Psoas muscle (tissue), 8 donors: Measurements from ENCODE around the gene CST2. TPM values are rescaled to one million over a fixed set of nuclear protein-coding genes. Genes with fewer than 3 reads are reported as not detected.
"Not testable (repeated sequence)": the region's sequence is repeated elsewhere in the genome, so short reads cannot be mapped to it uniquely, and the experiment has no call there.

Experiments used
- ATAC-seq, 4 donors: fragments of 200-7000 bp; cut with Tn5 transposase; one replicate each; pipeline ENCODE4 v1.9.1; 2020; ENCODE audit warnings: moderate library complexity in 3 of 4, mild to moderate bottlenecking in 2 of 4
- DNase-seq, 2 donors: peaks; one replicate each; pipeline ENCODE4 v3.0.0-alpha.2; 2020
- H3K27ac ChIP-seq: fragments of 200-600 bp; one replicate; pipeline ENCODE4 v1.8.0; 2022
- H3K27me3 ChIP-seq, 3 donors: fragments of 200-600 bp in 1 of 3; one replicate each; pipeline versions ENCODE4 v1.6.1 to v1.8.0; 2013 to 2022; ENCODE audit warnings: low read length in 2 of 3, mild to moderate bottlenecking in 2 of 3, moderate library complexity in 1 of 3; ENCODE audit not compliant: insufficient read depth in 3 of 3
- H3K36me3 ChIP-seq, 2 donors: fragments of 200-600 bp in 1 of 2; one replicate each; pipeline versions ENCODE4 v1.6.1 to v1.8.0; 2013 to 2022; ENCODE audit warnings: low read depth in 1 of 2, mild to moderate bottlenecking in 1 of 2, moderate library complexity in 1 of 2; ENCODE audit not compliant: insufficient read depth in 1 of 2
- H3K4me1 ChIP-seq: fragments of 200-600 bp; one replicate; pipeline ENCODE4 v1.8.0; 2022
- H3K4me3 ChIP-seq: fragments of 200-600 bp; one replicate; pipeline ENCODE4 v1.8.0; 2022; ENCODE audit warnings: mild to moderate bottlenecking
- H3K9me3 ChIP-seq: fragments of 200-600 bp; one replicate; pipeline ENCODE4 v1.8.0; 2022
- CTCF ChIP-seq: fragments of 200-600 bp; IDR thresholded peaks from one replicate; pipeline ENCODE4 v1.8.0; 2022; ENCODE audit warnings: antibody characterized with exemption
- WGBS, 3 donors: extraction: QIAGEN DNeasy Blood & Tissue Kit; methylation state at CpG; one replicate each; pipeline versions ENCODE4 v1.1.6 to v1.1.7; 2013; 5-methylcytosine and 5-hydroxymethylcytosine counted together
- intact Hi-C, 2 donors: fragments of 100-400 bp; cut with DNase I; formaldehyde crosslinking; loops; one replicate each; pipeline versions ENCODE4 v1.11.0 to v1.14.2; 2022
- polyA plus RNA-seq, 3 donors: library from polyadenylated mRNA; stranded (reverse); fragments of 200-250 nt; gene quantifications; one replicate each; pipeline ENCODE4 v1.2.3, GENCODE V29; 2013
- total RNA-seq, 4 donors: library from RNA; stranded (reverse); fragmentation: NEBNext Ultra II Directional in 2 of 4; extraction: Animal tissue kit (Norgen Biotek cat#: 25700) in 2 of 4; gene quantifications; one replicate each; pipeline versions ENCODE4 v1.2.1 to v1.2.4, GENCODE V29; 2021 to 2023
- donor health status: healthy with polysubstance abuse.
- donor health status: DM: no; HTN: no; CAD: no; lungs with moderate emphysema.
- donor health status: Bipolar disorder and iron deficiency.
- donor health status: healthy.
- donor health status: DM: yes; HTN: yes; CAD: no.
- donor health status: DM: no; HTN: no; CAD: no.
- donor health status: DM: no; HTN: no; CAD: no.
- donor health status: DM: yes; HTN: yes; CAD: no.

Gene CST2
- total and polyA plus RNA-seq, 7 donors = not detected

- DNase-seq (no peak), ATAC-seq (no peak)
- Histone ChIP-seq H3K4me1 (no peaks in the 10 kb centered on the region), H3K36me3 (no peaks in the 10 kb centered on the region), H3K9me3 (no peaks in the 10 kb centered on the region), H3K4me3 (no peak overlapping the region), H3K27ac (no peak overlapping the region), H3K27me3 (no peaks in the 10 kb centered on the region)
- 39 to 55% (median 47%) methylated on average over 2 of the region's 2 CpGs for WGBS, 3 donors
- intact Hi-C loops = no loop called here
- no peak for TF ChIP-seq CTCF
Observed at GRCh38 chr20:23820493-23820892, 6.0 kb downstream of the CST2 start.

GRCh38 chr20:23811559-23811958 lies 15.0 kb downstream of the CST2 start:
- 96 to 100% (median 100%) methylated on average over 1 of the region's 1 CpG for WGBS, 3 donors
- H3K27ac ChIP-seq, ATAC-seq, H3K36me3 ChIP-seq, H3K9me3 ChIP-seq, intact Hi-C loops, H3K27me3 ChIP-seq, H3K4me3 ChIP-seq, DNase-seq, H3K4me1 ChIP-seq: not testable (repeated sequence)

GRCh38 chr20:23810349-23810748 lies 16.2 kb downstream of the CST2 start:
- intact Hi-C loops, DNase-seq, H3K4me1 ChIP-seq, H3K36me3 ChIP-seq, H3K4me3 ChIP-seq, H3K27ac ChIP-seq, ATAC-seq, H3K27me3 ChIP-seq, H3K9me3 ChIP-seq: not testable (repeated sequence)
- 79 to 97% (median 86%) methylated on average over 2 of the region's 2 CpGs for WGBS, 3 donors

- Histone ChIP-seq H3K4me1 (no peaks in the 10 kb centered on the region), H3K9me3 (no peaks in the 10 kb centered on the region), H3K27ac (no peak overlapping the region), H3K36me3 (no peaks in the 10 kb centered on the region), H3K27me3 (no peaks in the 10 kb centered on the region), H3K4me3 (no peak overlapping the region)
- intact Hi-C loops = no loop called here
- WGBS, 3 donors = 96 to 100% (median 98%) methylated on average over 3 of the region's 3 CpGs
- DNase-seq (no peak), ATAC-seq (no peak)
- no peak for TF ChIP-seq CTCF
Observed at GRCh38 chr20:23800865-23801264, 25.7 kb downstream of the CST2 start.

GRCh38 chr20:23799216-23799847 lies 27.2 kb downstream of the CST2 start:
- H3K27me3 ChIP-seq, H3K36me3 ChIP-seq, H3K4me1 ChIP-seq, H3K4me3 ChIP-seq, H3K27ac ChIP-seq, intact Hi-C loops, H3K9me3 ChIP-seq: not testable (repeated sequence)
- peak in 1 of 2 donors; percentile 51 for DNase-seq
- WGBS, 3 donors = 49 to 60% (median 57%) methylated on average over 4 of the region's 4 CpGs
- peak in 1 of 4 donors; percentile 55 for ATAC-seq
- TF ChIP-seq CTCF = peak; percentile 35

GRCh38 chr20:23795526-23795925 lies 31.0 kb downstream of the CST2 start:
- no peak overlapping the region for H3K4me3 ChIP-seq
- 76 to 95% (median 81%) methylated on average over 3 of the region's 3 CpGs for WGBS, 3 donors
- no peaks in the 10 kb centered on the region for H3K36me3 ChIP-seq
- H3K9me3 ChIP-seq = no peaks in the 10 kb centered on the region
- intact Hi-C loops = no loop called here
- H3K4me1 ChIP-seq = no peaks in the 10 kb centered on the region
- ATAC-seq (no peak), DNase-seq (no peak)
- no peaks in the 10 kb centered on the region for H3K27me3 ChIP-seq
- no peak for TF ChIP-seq CTCF
- no peak overlapping the region for H3K27ac ChIP-seq
